GM13977 (cell line): ENCODE measurements around the gene SEPTIN7.
"Not testable (repeated sequence)": the region's sequence is repeated elsewhere in the genome, so short reads cannot be mapped to it uniquely, and the experiment has no call there.

Experiments used
- DNase-seq: peaks from one replicate; pipeline ENCODE4 v3.0.0; 2012; ENCODE audit warnings: low spot score
- CTCF ChIP-seq: IDR thresholded peaks from 2 replicates; pipeline ENCODE4 v1.5.1; 2012; ENCODE audit warnings: mild to moderate bottlenecking, control low read depth; ENCODE audit not compliant: insufficient read depth; ENCODE audit errors: extremely low read depth, missing control alignments
- in situ Hi-C: fragments of 300-500 bp; cut with MboI; formaldehyde crosslinking; loops from one replicate; pipeline ENCODE4 v1.12.0; 2022; ENCODE audit warnings: low sequenced_read_pairs, low pct_unique_long_range_greater_than_20kb, mixed read lengths, inconsistent platforms; ENCODE audit not compliant: unreplicated experiment

SEPTIN7 gene

GRCh38 chr7:35800718-35801391 lies at the start of gene SEPTIN7:
TSS of gene SEPTIN7 (plus strand) at chr7:35801057. CDS start at chr7:35801210, 153 bp downstream.
- DNase-seq = peak; percentile 95
- no peak for TF ChIP-seq CTCF
- in situ Hi-C loops = no loop called here

GRCh38 chr7:35752742-35753141 lies 48.1 kb upstream of the SEPTIN7 start:
- no peak for DNase-seq
- TF ChIP-seq CTCF = no peak
- in situ Hi-C loops = no loop called here

GRCh38 chr7:35753761-35754603 lies 46.9 kb upstream of the SEPTIN7 start:
- no peak for TF ChIP-seq CTCF
- in situ Hi-C loops = no loop called here
- DNase-seq = no peak

- in situ Hi-C loops = no loop called here
- TF ChIP-seq CTCF = no peak
- DNase-seq = no peak
Observed at GRCh38 chr7:35754741-35755140, 46.1 kb upstream of the SEPTIN7 start.

- in situ Hi-C loops = no loop called here
- no peak for DNase-seq
- no peak for TF ChIP-seq CTCF
Observed at GRCh38 chr7:35755711-35756110, 45.1 kb upstream of the SEPTIN7 start.

- in situ Hi-C loops, DNase-seq: not testable (repeated sequence)
Observed at GRCh38 chr7:35756453-35756852, 44.4 kb upstream of the SEPTIN7 start.

GRCh38 chr7:35757574-35757973 lies 43.3 kb upstream of the SEPTIN7 start:
- in situ Hi-C loops = no loop called here
- TF ChIP-seq CTCF = no peak
- DNase-seq = no peak
